Ureter (tissue), 1 donor: Measurements from ENCODE around the gene KIR3DL1. TPM values are rescaled to one million over a fixed set of nuclear protein-coding genes. Genes with fewer than 3 reads are reported as not detected.

ENCODE experiments used
- total RNA-seq: library from RNA; stranded (reverse); gene quantifications from one replicate; pipeline ENCODE4 v1.2.4, GENCODE V29; 2023
- donor health status: DM: yes; HTN: yes; CAD: no.

Gene KIR3DL1
- total RNA-seq, 1 donor from 2014 or later, result not detected

Other genes with a start within 250 kb of the KIR3DL1 start
- gene LILRA2, start 242.7 kb upstream of the KIR3DL1 start, total RNA-seq, result 2.2 TPM
- gene LILRA1, start 222.8 kb upstream of the KIR3DL1 start, total RNA-seq, result 0.34 TPM
- 2.7 TPM for gene LILRB1, start 186.0 kb upstream of the KIR3DL1 start, total RNA-seq
- gene LILRB4, start 153.5 kb upstream of the KIR3DL1 start, total RNA-seq, result 3.1 TPM
- not detected for gene KIR3DL3, start 92.0 kb upstream of the KIR3DL1 start, total RNA-seq
- not detected for gene KIR2DL3, start 78.0 kb upstream of the KIR3DL1 start, total RNA-seq
- gene KIR2DL1, start 46.7 kb upstream of the KIR3DL1 start, total RNA-seq, result not detected
- 0.39 TPM for gene KIR2DL4, start 12.9 kb upstream of the KIR3DL1 start, total RNA-seq
- not detected for gene KIR2DS4, start 16.2 kb downstream of the KIR3DL1 start, total RNA-seq
- gene KIR3DL2, start 34.0 kb downstream of the KIR3DL1 start, total RNA-seq, result not detected
- gene FCAR, start 57.8 kb downstream of the KIR3DL1 start, total RNA-seq, result 0.39 TPM
- not detected for gene NCR1, start 89.7 kb downstream of the KIR3DL1 start, total RNA-seq
- not detected for gene NLRP7, start 131.1 kb downstream of the KIR3DL1 start, total RNA-seq
- gene NLRP2, start 149.9 kb downstream of the KIR3DL1 start, total RNA-seq, result 75.1 TPM
- 1.2 TPM for gene GP6, start 221.8 kb downstream of the KIR3DL1 start, total RNA-seq
- gene RDH13, start 246.7 kb downstream of the KIR3DL1 start, total RNA-seq, result 24.8 TPM